Right lobe of liver (tissue), 6 donors: ENCODE measurements around the gene PLPP4. TPM values are rescaled to one million over a fixed set of nuclear protein-coding genes. Genes with fewer than 3 reads are reported as not detected.
A peak's percentile ranks its signal among the peaks of the same experiment; 100 is the strongest.

Experiments used
- ATAC-seq, 4 donors: fragments of 200-7000 bp; cut with Tn5 transposase; one replicate each; pipeline ENCODE4 v1.9.1; 2020; ENCODE audit warnings: mild to moderate bottlenecking in 4 of 4, moderate library complexity in 4 of 4
- DNase-seq, 3 donors: peaks; one replicate each; pipeline ENCODE4 v3.0.0-alpha.2; 2020
- H3K27ac ChIP-seq, 3 donors: fragments of 200-600 bp; one replicate each; pipeline ENCODE4 v1.8.0; 2022
- H3K27me3 ChIP-seq, 2 donors: fragments of 200-600 bp; one replicate each; pipeline ENCODE4 v1.8.0; 2022
- H3K36me3 ChIP-seq, 4 donors: fragments of 200-600 bp; sonication (generic) in 1 of 4; one replicate each; pipeline versions ENCODE4 v1.5.1 to v1.8.0; 2017 to 2022; ENCODE audit warnings: control low read depth in 1 of 4
- H3K4me1 ChIP-seq, 4 donors: fragments of 200-600 bp; sonication (generic) in 1 of 4; one replicate each; pipeline versions ENCODE4 v1.5.1 to v1.8.0; 2017 to 2022; ENCODE audit warnings: control low read depth in 1 of 4
- H3K4me3 ChIP-seq, 3 donors: fragments of 200-600 bp; one replicate each; pipeline ENCODE4 v1.8.0; 2022
- H3K9me3 ChIP-seq, 4 donors: fragments of 200-600 bp; sonication (generic) in 1 of 4; one replicate each; pipeline versions ENCODE4 v1.5.1 to v1.8.0; 2017 to 2022; ENCODE audit warnings: control low read depth in 1 of 4
- POLR2A ChIP-seq: fragments of 450-650 bp; IDR thresholded peaks from one replicate; pipeline ENCODE4 v1.6.1; 2017; ENCODE audit warnings: antibody characterized with exemption, mild to moderate bottlenecking
- WGBS: methylation state at CpG from one replicate; pipeline ENCODE4 v1.1.6; 2018; ENCODE audit warnings: low coverage, low lambda C conversion rate; ENCODE audit not compliant: insufficient coverage; ENCODE audit errors: missing lambda C conversion rate; 5-methylcytosine and 5-hydroxymethylcytosine counted together
- intact Hi-C, 2 donors: fragments of 100-400 bp; cut with DNase I; formaldehyde crosslinking; loops; one replicate each; pipeline versions ENCODE4 v1.11.2 to v1.14.1; 2022
- total RNA-seq, 6 experiments: library from RNA; depleted of rRNA in 2 of 6; stranded (reverse); fragments of >200 nt in 2 of 6; fragmentation: NEBNext Ultra II Directional in 3 of 6; extraction: Animal tissue kit (Norgen Biotek cat#: 25700) in 3 of 6; gene quantifications; one replicate each; pipeline versions ENCODE4 v1.1.0 to v1.2.4, GENCODE V29; 2016 to 2023
- TF ChIP-seq, protein P1 (sequence below), 4 donors: fragments of 200-600 bp in 3 of 4; fragments of 450-650 bp in 1 of 4; IDR thresholded peaks; one replicate each; pipeline versions ENCODE4 v1.5.1 to v1.8.0; 2016 to 2022; ENCODE audit warnings: antibody characterized with exemption in 4 of 4, mild to moderate bottlenecking in 2 of 4
- donor health status: DM: no; HTN: yes; CAD: no.
- donor health status: DM: no; HTN: no; CAD: no.
- donor health status: DM: no; HTN: no; CAD: no.
- donor health status: DM: no; HTN: yes; CAD: no.
- donor health status: DM: no; HTN: yes; CAD: no.

PLPP4 gene
- total RNA-seq, 6 experiments from 2014 or later, result 0.35 to 0.81 (median 0.37) TPM; not detected in 1

- DNase-seq (no peak), ATAC-seq (no peak)
- H3K27me3 ChIP-seq, result no peaks in the 10 kb centered on the region
- H3K27ac ChIP-seq, result no peak overlapping the region
- intact Hi-C loops, result loop anchor here (5.0 to 10.0 kb wide), 2 partner anchors 314 to 317 kb away; no protein-coding TSS in a partner anchor
- no peak overlapping the region for H3K4me3 ChIP-seq
- H3K9me3 ChIP-seq, result no peaks in the 10 kb centered on the region
- no peaks in the 10 kb centered on the region for H3K4me1 ChIP-seq
- no peaks in the 10 kb centered on the region for H3K36me3 ChIP-seq
- 53% methylated on average over 4 of the region's 5 CpGs for WGBS
- TF ChIP-seq, protein P1, sequence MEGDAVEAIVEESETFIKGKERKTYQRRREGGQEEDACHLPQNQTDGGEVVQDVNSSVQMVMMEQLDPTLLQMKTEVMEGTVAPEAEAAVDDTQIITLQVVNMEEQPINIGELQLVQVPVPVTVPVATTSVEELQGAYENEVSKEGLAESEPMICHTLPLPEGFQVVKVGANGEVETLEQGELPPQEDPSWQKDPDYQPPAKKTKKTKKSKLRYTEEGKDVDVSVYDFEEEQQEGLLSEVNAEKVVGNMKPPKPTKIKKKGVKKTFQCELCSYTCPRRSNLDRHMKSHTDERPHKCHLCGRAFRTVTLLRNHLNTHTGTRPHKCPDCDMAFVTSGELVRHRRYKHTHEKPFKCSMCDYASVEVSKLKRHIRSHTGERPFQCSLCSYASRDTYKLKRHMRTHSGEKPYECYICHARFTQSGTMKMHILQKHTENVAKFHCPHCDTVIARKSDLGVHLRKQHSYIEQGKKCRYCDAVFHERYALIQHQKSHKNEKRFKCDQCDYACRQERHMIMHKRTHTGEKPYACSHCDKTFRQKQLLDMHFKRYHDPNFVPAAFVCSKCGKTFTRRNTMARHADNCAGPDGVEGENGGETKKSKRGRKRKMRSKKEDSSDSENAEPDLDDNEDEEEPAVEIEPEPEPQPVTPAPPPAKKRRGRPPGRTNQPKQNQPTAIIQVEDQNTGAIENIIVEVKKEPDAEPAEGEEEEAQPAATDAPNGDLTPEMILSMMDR (IDR thresholded peaks at IDR 0.05), result no peak
- TF ChIP-seq POLR2A, result no peak
These were observed 36.6 kb upstream of the PLPP4 start for GRCh38 chr10:120420421-120420820.

GRCh38 chr10:120421250-120421649 lies 35.8 kb upstream of the PLPP4 start:
- 38% methylated on average over 2 of the region's 2 CpGs for WGBS
- intact Hi-C loops, result loop anchor here (5.0 to 10.0 kb wide), 2 partner anchors 314 to 316 kb away; no protein-coding TSS in a partner anchor
- ATAC-seq (no peak), DNase-seq (no peak)
- Histone ChIP-seq H3K27me3 (no peaks in the 10 kb centered on the region), H3K27ac (no peak overlapping the region), H3K36me3 (no peaks in the 10 kb centered on the region), H3K9me3 (no peaks in the 10 kb centered on the region), H3K4me1 (no peaks in the 10 kb centered on the region), H3K4me3 (no peak overlapping the region)
- TF ChIP-seq, protein P1 (IDR thresholded peaks at IDR 0.05), result no peak
- no peak for TF ChIP-seq POLR2A

DNA sequence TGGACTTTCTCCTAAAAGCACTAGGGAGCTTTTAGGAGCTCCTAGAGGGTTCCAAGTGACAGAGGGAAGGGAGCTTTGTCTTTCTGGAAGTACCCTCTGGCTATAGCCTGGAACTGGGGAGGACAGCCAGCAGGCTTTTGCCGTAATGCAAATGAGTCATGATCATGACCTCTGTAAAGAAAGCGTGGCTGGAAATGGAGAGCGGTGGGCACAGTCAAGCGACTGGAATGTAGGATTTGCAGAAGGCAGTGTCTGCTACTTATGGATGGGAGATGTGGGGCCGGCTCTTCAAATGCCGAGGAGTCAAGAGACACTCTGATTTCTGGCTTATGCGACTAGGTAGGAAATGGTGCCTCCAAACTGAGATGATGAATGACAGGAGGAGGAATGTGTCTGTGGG lies 34.6 kb upstream of the PLPP4 start:
- H3K9me3 ChIP-seq, result no peaks in the 10 kb centered on the region
- no peak for ATAC-seq
- intact Hi-C loops, result loop anchor here (5.0 to 10.0 kb wide), 2 partner anchors 312 to 315 kb away; no protein-coding TSS in a partner anchor
- no peaks in the 10 kb centered on the region for H3K27me3 ChIP-seq
- 66% methylated on average over 3 of the region's 7 CpGs for WGBS
- H3K4me1 ChIP-seq, result no peaks in the 10 kb centered on the region
- no peaks in the 10 kb centered on the region for H3K36me3 ChIP-seq
- TF ChIP-seq, protein P1 (IDR thresholded peaks at IDR 0.05), result no peak
- TF ChIP-seq POLR2A, result no peak
- DNase-seq, result no peak
- H3K27ac ChIP-seq, result no peak overlapping the region
- no peak overlapping the region for H3K4me3 ChIP-seq

GRCh38 chr10:120423431-120424197 lies 33.4 kb upstream of the PLPP4 start:
- TF ChIP-seq, protein P1 (IDR thresholded peaks at IDR 0.05), result peak; percentile 55 to 89 (median 86)
- no peak for TF ChIP-seq POLR2A
- Histone ChIP-seq H3K27me3 (no peaks in the 10 kb centered on the region), H3K9me3 (no peaks in the 10 kb centered on the region), H3K4me3 (no peak overlapping the region), H3K4me1 (no peaks in the 10 kb centered on the region), H3K27ac (no peak overlapping the region), H3K36me3 (no peaks in the 10 kb centered on the region)
- intact Hi-C loops, result loop anchor here (5.0 to 10.0 kb wide), 2 partner anchors 311 to 314 kb away; no protein-coding TSS in a partner anchor
- DNase-seq (peak in 2 of 3 donors; percentile 43 to 49), ATAC-seq (peak; percentile 80 to 86 (median 82))
- WGBS, result 48% methylated on average over 7 of the region's 8 CpGs
